Psoas muscle (tissue), 8 donors: ENCODE results near the gene DLG5. TPM values are rescaled to one million over a fixed set of nuclear protein-coding genes. Genes with fewer than 3 reads are reported as not detected.

ENCODE experiments used
- ATAC-seq, 4 donors: fragments of 200-7000 bp; cut with Tn5 transposase; one replicate each; pipeline ENCODE4 v1.9.1; 2020; ENCODE audit warnings: moderate library complexity in 3 of 4, mild to moderate bottlenecking in 2 of 4
- DNase-seq, 2 donors: peaks; one replicate each; pipeline ENCODE4 v3.0.0-alpha.2; 2020
- H3K27ac ChIP-seq: fragments of 200-600 bp; one replicate; pipeline ENCODE4 v1.8.0; 2022
- H3K27me3 ChIP-seq, 3 donors: fragments of 200-600 bp in 1 of 3; one replicate each; pipeline versions ENCODE4 v1.6.1 to v1.8.0; 2013 to 2022; ENCODE audit warnings: low read length in 2 of 3, mild to moderate bottlenecking in 2 of 3, moderate library complexity in 1 of 3; ENCODE audit not compliant: insufficient read depth in 3 of 3
- H3K36me3 ChIP-seq, 2 donors: fragments of 200-600 bp in 1 of 2; one replicate each; pipeline versions ENCODE4 v1.6.1 to v1.8.0; 2013 to 2022; ENCODE audit warnings: low read depth in 1 of 2, mild to moderate bottlenecking in 1 of 2, moderate library complexity in 1 of 2; ENCODE audit not compliant: insufficient read depth in 1 of 2
- H3K4me1 ChIP-seq: fragments of 200-600 bp; one replicate; pipeline ENCODE4 v1.8.0; 2022
- H3K4me3 ChIP-seq: fragments of 200-600 bp; one replicate; pipeline ENCODE4 v1.8.0; 2022; ENCODE audit warnings: mild to moderate bottlenecking
- H3K9me3 ChIP-seq: fragments of 200-600 bp; one replicate; pipeline ENCODE4 v1.8.0; 2022
- CTCF ChIP-seq: fragments of 200-600 bp; IDR thresholded peaks from one replicate; pipeline ENCODE4 v1.8.0; 2022; ENCODE audit warnings: antibody characterized with exemption
- WGBS, 3 donors: extraction: QIAGEN DNeasy Blood & Tissue Kit; methylation state at CpG; one replicate each; pipeline versions ENCODE4 v1.1.6 to v1.1.7; 2013; 5-methylcytosine and 5-hydroxymethylcytosine counted together
- intact Hi-C, 2 donors: fragments of 100-400 bp; cut with DNase I; formaldehyde crosslinking; loops; one replicate each; pipeline versions ENCODE4 v1.11.0 to v1.14.2; 2022
- polyA plus RNA-seq, 3 donors: library from polyadenylated mRNA; stranded (reverse); fragments of 200-250 nt; gene quantifications; one replicate each; pipeline ENCODE4 v1.2.3, GENCODE V29; 2013
- total RNA-seq, 4 donors: library from RNA; stranded (reverse); fragmentation: NEBNext Ultra II Directional in 2 of 4; extraction: Animal tissue kit (Norgen Biotek cat#: 25700) in 2 of 4; gene quantifications; one replicate each; pipeline versions ENCODE4 v1.2.1 to v1.2.4, GENCODE V29; 2021 to 2023
- donor health status: healthy with polysubstance abuse.
- donor health status: DM: no; HTN: no; CAD: no; lungs with moderate emphysema.
- donor health status: Bipolar disorder and iron deficiency.
- donor health status: healthy.
- donor health status: DM: yes; HTN: yes; CAD: no.
- donor health status: DM: no; HTN: no; CAD: no.
- donor health status: DM: no; HTN: no; CAD: no.
- donor health status: DM: yes; HTN: yes; CAD: no.

DLG5 gene
- total and polyA plus RNA-seq, 7 donors, result 10.2 to 62.9 (median 36.9) TPM

DNA sequence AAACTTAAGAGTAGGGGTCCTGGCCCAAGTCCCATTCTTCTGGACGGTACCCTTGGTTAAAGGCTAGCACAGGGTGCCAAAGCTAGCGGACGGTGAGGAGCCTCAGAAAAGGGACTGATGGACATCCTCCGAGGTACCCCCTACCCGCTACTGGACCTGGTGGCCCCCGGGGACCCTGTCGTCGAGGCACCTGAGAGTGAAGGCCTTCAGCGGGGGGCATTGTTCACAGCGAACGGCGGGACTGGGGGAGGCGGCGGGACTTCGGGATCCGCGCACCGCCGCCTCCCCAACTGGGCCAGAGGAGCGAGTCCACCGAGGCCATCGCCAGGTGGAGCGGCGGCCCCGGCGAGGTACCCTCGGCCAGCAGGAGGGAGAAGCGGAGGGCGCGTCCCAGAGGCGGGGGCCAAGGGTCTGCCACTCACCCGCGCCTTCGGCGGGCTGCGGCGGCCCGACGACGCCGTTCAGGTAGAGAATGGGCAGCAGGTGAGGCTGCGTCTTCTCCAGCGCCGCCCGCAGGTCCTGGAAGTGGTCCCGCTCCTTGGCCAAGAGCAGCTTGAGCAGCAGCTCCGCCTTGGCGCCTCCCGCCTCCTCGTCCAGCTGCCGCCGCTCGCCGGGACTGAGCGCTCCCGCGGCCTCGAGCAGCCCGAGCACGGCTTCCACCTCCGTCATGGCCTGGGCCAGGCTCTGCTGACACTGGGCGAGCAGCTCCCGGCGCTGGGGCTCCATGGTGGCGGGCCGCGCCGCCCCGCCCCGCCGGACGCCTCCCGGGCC is 575 bp downstream of the DLG5 start:
- Histone ChIP-seq H3K9me3 (no peaks in the 10 kb centered on the region), H3K27ac (peak overlapping the region; percentile 84), H3K4me3 (peak overlapping the region; percentile 90), H3K27me3 (no peaks in the 10 kb centered on the region), H3K36me3 (no peaks in the 10 kb centered on the region), H3K4me1 (peaks cover 10% of the 10 kb centered on the region)
- TF ChIP-seq CTCF, result no peak
- 1 to 2% (median 2%) methylated on average over 52 to 73 of the region's 73 CpGs for WGBS, 3 donors
- peak; percentile 53 to 78 (median 66) for ATAC-seq
- intact Hi-C loops, result loop anchor here in 1 of 2 donors (5.0 kb wide), 3 partner anchors 46 to 79 kb away; no protein-coding TSS in a partner anchor
- peak; percentile 54 to 78 for DNase-seq

GRCh38 chr10:77925410-77925794 is 1.2 kb downstream of the DLG5 start:
- no peak for DNase-seq
- intact Hi-C loops, result loop anchor here in 1 of 2 donors (5.0 kb wide), 3 partner anchors 47 to 78 kb away; no protein-coding TSS in a partner anchor
- Histone ChIP-seq H3K9me3 (no peaks in the 10 kb centered on the region), H3K27me3 (no peaks in the 10 kb centered on the region), H3K4me3 (peak overlapping the region; percentile 90), H3K36me3 (no peaks in the 10 kb centered on the region), H3K27ac (peak overlapping the region; percentile 84), H3K4me1 (peaks cover 12% of the 10 kb centered on the region)
- 9 to 24% (median 12%) methylated on average over 7 of the region's 7 CpGs for WGBS, 3 donors
- peak; percentile 12 to 48 (median 26) for ATAC-seq
- TF ChIP-seq CTCF, result no peak

DNA sequence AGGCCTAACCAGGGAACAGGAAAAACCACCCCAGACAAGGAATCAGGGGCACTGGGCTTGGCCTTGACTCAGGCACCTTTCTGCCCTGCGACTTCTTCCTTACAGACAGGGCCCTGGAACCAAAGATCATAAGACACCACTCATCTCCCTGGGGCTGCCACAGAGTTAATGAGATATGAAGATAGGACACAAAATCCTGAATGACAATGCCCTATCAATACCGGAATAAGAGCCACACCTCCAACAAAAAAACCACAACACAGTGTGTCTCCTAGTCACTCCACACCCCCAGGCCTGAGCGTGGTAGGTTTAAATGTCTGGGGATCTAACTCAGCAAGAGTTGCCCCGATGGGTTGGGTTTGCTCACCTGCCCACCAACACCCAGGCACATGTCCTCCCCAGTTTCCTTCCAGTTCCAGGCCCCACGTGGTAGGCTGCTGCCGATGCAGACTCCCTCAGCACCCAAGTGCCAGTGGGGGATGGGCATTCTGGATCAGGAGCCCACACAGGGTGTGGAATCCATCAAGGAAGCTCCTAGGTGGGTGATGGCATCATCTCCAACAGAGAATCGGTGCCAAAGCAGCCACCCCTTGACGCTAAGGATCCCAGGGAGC is 3.9 kb downstream of the DLG5 start:
- intact Hi-C loops, result no loop called here
- Histone ChIP-seq H3K9me3 (no peaks in the 10 kb centered on the region), H3K4me3 (no peak overlapping the region), H3K27me3 (no peaks in the 10 kb centered on the region), H3K27ac (no peak overlapping the region), H3K4me1 (peaks cover 23% of the 10 kb centered on the region), H3K36me3 (no peaks in the 10 kb centered on the region)
- WGBS, 3 donors, result 76 to 84% (median 80%) methylated on average over 8 of the region's 8 CpGs
- no peak for ATAC-seq
- no peak for TF ChIP-seq CTCF
- no peak for DNase-seq

GRCh38 chr10:77922055-77922454 is 4.5 kb downstream of the DLG5 start:
- ATAC-seq (no peak), DNase-seq (no peak)
- Histone ChIP-seq H3K27ac (no peak overlapping the region), H3K4me3 (no peak overlapping the region), H3K4me1 (peaks cover 23% of the 10 kb centered on the region), H3K36me3 (no peaks in the 10 kb centered on the region), H3K27me3 (no peaks in the 10 kb centered on the region), H3K9me3 (no peaks in the 10 kb centered on the region)
- no peak for TF ChIP-seq CTCF
- 94 to 100% (median 96%) methylated on average over 5 of the region's 5 CpGs for WGBS, 3 donors
- intact Hi-C loops, result no loop called here
